GM18519 (cell line): ENCODE measurements around the gene F13A1.
A peak's percentile ranks its signal among the peaks of the same experiment; 100 is the strongest.

Experiments used
- ATAC-seq: cut with Tn5 transposase; IDR thresholded peaks from one replicate; pipeline ENCODE4 v1.9.1; 2021; ENCODE audit warnings: mild to moderate bottlenecking, moderate library complexity; ENCODE audit not compliant: unreplicated experiment, low FRiP score

The F13A1 gene

DNA sequence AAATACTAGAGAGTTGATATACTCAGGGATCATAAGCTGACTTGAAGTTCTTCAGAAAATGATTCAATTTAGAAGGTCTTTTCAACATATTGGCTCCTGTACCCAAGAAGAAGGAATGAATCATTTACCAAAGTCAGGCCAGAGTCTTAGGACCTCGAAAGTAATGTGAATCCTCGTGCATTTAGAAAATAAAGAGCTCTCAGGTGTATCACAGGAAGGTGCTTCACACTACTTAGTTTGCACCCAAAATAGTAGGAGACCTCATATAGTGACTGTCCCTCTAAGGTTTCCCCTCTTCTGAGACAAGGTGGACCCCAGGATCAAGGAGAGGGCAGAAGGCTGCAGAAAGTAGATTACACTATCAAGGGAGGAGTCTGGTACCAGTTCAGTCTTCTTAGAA is 71.8 kb downstream of the F13A1 start:
- no peak for ATAC-seq

DNA sequence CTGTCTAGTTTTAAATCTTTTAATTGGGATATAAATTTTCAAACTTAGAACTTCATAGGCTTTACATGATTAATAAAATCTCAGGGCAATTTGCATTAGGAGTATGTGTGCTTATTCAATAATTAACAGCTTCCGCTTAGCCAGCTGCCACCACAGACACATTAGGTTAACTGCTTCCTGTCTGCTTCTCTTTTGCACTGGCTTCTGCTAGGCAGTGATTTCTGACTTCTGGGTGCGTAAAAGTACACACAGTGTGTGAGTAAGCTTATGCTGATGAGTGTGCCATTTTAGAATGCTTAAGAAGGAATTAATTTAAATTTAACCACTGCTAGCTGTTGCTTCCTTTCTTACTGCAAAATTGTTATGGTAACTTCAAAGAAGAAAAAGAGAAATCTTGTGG is 73.9 kb downstream of the F13A1 start:
- ATAC-seq: peak; percentile 71

DNA sequence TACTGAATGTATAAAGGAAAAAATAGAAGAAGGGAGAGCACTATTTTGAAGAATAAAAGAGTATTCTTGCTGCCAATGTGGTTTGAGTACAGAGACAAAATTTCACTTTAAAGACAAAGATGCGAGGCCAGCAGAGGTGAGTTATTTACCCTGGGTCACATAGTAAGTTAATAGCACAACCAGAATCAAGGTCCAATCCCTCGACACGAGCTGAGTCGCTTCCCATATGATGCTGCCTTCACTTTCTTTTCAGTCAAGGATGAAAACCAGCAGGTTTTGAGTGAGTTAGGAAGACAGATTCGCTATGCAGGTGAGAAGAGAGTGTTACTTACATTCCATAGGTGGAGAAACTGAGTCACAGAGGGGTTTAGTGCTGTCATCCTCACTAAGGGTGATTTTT is 75.8 kb downstream of the F13A1 start:
- ATAC-seq: no peak

DNA sequence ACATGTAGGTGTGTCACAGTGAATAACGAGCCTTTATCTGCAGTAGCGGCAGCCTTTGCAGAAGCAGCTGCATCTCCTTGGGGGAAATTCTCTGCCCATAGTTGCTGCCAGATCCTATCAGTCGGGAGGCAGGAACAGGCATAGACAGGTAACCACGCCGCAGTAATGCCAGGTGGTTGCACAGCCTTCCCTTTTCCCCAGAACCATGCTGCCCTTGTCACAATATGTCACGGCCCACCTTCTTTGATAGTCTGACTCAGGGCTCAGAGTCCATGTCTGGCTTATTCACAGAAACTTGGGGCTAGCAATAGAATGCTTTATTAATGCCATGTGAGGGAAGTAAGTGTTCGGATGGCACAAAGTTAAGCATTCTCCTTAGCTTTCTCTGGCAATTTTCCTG is 76.6 kb downstream of the F13A1 start:
- ATAC-seq: no peak

DNA sequence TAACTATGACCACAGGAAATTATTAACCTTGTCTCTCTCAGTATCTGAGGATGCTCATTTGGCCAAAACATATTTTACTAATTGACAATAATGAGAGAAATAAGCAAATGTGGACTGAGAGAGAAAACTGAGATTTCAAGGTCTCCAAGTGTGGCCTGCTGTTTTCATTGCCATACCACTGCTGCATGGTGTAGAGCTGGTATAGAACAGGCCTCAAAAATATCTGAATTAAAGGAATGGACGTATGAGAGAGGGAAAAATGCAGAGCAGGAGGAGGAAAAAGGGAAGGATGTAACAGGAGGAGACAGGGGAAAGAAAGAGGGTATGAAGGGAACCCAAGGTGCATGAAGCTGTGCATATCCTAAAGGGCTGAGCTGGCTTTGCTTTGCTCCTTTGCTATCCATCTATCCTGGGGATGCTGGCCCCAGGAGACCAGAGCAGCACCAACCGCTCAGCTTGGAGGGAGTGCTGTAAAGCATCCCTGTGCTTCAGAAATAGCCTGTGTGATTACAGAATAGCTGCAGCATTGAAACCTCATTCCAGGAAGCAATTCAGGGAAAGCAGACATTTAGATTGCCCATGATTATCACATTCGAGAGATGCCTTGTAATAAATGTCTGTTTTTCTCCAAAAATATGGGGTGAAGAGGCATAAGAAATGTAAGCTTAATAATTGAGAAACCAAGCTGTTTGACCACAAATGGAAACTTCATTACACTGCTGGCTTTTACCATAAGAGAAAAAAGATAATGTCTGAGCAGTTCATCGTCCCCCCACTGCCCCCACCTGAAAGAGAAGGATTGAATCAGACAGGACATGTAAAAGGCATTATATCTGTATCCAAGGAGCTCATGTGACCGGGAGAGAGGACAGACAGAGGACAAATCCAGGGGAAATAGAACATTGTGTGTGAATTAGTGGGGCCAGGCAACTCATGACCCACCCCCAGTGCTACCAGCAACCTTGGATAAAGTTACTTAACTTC is 80.6 kb downstream of the F13A1 start:
- ATAC-seq: no peak

DNA sequence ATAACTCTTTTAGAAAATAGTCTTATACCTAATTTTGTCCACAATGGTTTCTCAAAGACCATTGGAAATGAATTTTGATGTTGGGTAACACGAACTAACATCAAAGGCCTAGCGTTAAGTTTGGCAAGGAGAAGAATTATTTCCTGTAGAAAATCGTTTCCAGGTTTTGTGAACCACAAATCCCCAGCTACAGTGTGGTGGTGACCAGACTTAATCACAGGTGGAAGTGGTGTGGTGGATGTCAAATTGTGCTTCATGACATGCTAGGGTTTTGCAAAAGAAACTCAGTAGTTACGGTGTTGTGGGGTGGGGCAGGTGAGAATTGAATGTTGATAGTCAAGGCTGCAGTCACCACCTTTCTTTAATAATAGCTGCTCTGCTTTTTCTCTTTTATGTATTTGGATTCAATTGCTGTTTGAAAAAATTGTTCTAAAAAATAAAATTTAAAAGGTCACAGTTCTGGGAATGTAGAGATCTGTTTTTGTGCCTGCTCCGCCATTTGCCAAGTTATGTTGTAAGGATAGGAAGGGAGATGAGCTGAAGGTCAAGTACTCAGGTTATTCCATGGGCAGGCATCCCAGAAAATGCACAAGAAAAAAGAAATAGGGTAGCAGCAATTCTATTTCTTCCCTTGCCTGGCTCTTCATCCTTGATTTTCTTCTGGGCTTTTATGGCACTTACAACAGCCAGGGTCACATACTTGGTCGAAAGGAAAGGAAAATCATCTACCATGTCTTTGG is 83.6 kb downstream of the F13A1 start:
- ATAC-seq: no peak

DNA sequence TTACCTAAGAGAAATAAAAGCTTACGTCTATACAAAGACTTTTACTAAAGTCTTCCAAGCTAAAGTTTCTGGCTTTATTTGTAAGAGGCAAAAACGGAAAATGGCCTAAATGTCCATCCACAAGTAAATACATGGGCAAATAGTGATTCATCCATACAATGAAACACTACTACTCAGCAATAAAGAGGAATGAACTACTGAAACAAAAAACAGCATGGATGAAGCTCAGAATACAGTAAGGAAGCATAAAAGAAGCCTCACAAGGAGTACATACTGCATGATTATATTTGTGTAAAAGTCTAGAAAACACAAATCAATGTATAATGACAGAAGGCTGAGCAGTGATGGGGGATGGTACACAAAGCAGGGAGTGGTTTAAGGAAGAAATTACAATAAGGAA is 84.7 kb downstream of the F13A1 start:
- no peak for ATAC-seq

DNA sequence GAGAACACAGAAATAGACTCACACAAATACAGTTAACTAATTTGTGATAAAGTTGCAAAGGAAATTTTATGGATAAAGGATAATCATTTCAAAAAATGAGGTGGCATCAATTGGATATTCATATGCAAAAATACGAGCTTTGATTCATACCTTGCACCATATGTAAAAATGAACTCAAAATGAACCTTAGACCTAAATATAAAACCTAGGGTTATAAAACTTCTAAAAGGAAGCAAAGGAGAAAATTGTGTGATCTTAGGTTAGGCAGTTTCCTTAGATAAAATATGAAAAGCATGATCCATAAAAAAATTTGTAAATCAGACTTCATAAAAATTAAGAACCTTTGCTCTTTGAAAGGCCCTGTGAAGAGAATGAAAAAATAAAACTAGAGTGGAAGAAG is 85.5 kb downstream of the F13A1 start:
- ATAC-seq: no peak

DNA sequence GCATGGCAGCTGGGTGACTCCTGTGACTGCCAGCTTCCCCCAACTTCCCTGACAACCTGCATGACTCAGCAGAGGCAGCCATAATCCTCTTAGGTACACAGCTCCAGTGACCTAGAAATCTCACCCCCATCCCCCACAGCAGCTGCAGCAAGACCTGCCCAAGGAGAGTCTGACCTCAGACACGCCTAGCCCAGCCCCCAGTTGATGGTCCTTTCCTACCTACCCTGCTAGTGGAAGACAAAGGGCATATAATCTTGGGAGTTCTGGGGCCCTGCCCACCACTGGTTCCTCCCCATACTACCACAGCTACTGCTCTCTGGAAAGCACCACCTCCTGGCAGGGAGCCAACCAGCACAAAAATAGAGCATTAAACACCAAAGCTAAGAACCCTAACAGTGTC is 90.2 kb downstream of the F13A1 start:
- no peak for ATAC-seq

DNA sequence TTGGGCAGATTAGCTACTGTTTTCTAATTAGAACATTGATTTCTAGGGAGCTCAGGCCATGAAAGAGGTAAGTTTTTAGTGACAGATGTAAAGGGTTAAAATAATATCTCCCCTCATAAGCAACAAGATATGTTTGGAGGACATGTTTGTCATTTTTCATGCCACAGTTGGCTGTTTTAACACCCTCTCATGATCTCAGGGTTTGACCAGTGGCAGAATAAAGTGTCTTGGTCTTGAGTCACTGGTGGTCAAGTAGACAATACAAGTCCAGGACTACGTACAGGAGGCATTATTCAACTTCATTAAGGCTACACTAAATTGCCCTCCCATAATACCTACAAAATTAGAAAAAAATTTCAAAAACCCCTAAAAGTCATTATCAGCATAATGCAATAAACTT is 92.6 kb downstream of the F13A1 start:
- no peak for ATAC-seq

DNA sequence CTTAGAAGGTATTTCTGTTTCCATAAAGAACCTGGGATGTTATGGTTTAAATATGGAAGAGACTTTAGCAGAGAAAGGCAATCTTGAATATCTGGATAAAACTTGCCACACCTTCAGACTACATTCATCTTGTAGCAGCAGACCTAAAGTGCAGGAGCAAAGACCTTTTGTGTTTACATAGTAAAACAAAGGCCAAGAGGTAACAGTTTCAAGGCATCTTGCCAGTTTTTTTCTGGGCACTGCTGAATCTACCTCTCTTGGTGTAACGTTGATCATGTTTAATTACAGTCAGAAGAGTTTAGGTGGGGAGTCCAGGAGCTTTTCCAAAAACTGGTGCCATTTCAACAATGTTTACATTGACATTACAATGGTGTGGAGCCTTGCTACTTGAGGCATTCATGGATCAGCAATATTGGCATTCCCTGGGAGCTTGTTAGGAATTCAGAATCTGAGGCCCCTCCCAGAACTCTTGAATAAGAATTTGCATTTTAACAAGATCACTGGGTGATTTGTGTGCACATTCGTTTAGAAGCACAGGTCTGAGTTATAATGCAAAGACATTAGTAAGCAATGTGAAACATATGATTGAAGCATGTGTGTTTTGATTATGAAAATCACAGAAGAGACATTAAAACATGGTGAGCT is 94.5 kb downstream of the F13A1 start:
- no peak for ATAC-seq

DNA sequence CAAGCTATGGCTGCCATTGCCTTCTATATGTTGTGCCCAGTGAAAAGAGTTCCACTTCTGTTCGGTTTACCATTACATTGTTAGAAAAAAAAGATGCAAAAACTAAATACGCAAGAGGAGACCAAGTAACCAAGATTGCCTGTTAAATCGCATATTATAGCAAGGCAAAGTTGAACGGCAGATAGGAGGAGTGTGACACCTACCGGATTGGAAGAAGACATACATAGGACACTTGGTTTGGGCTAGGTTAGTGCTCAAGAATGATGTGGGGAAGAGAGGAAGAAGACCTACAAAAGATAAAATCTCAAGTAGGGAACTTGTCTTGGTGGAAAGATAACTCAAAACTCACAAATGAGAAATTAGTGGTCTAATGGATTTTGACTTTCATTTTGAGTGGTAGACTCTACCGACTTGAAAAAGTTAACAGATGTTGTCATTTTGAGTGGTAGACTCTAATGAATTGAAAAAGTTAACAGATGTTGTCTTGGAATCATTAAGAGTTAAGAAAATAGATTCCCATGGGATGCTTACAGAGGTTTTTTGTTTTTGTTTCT is 95.5 kb downstream of the F13A1 start:
- ATAC-seq: no peak

DNA sequence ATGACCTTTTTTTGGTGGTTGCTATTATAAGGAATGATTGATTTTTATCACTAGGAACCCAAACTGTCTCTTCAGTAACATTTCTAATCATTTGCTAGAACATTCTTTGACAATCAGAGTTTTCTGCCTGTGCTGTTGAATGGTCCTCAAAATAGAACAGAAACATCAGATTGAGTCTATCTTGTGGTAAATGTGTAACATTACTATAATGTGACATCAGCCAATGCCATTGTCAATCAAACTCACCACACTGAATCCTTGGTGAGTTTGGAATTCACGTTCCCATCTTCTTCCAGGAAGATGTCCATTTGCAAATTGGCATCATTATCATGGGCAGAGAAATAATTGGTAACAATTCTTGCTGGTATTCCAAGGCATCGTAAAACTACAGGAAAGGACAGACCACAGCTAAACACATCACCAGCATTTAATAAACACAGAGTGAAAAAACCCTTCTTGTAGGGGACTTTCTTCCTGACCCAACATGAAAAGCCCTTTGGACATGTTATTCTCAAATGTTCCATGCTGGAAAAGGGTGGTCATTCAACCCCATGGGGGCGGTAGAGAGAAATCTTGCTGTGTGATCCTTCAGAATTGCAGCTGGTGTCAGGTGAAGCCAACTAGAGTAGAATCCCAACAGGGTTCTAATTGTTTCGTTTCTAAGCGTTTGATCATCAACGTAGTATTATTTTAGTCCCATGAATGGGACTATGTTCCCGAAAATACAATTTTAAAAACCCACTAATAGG is 98.5 kb downstream of the F13A1 start:
- ATAC-seq: no peak

DNA sequence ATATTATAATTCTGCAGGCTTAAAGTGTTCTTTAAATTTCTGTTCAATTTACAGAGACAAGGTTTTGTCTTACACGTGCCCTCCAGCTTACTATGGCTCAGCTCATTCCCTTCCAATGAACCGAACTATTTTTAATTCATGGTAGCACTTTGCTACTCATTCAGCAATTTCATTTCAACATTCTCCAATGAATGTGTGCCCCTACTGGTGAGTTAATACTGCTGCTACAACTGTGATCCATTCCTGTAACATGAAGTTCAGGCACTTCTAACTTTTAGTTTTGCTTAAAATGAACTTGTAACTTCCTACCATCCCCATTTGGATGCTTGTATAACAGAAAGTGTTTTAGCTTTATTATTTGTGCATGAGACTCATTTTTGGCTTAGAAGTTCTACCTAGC is 99.7 kb downstream of the F13A1 start:
- ATAC-seq: no peak

DNA sequence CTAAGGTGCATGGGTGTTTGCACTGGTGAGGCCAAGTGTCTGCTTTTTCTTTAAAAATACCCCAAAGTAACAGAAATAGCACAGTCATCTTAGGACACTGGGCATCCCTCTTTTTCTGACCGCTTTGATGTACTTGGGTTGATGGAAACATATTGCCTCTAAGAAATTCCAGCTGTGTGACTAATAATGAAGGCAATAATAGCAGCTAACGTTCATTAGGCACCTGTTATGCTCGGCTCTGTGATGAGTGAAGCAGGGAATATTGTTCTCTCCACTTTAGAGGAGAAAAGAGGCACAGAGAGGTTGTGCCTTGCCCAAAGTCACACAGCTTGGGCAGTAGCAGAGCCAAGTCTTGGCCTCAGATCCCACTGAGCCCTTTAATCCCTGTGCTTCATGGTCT is 100.7 kb downstream of the F13A1 start:
- ATAC-seq: no peak

DNA sequence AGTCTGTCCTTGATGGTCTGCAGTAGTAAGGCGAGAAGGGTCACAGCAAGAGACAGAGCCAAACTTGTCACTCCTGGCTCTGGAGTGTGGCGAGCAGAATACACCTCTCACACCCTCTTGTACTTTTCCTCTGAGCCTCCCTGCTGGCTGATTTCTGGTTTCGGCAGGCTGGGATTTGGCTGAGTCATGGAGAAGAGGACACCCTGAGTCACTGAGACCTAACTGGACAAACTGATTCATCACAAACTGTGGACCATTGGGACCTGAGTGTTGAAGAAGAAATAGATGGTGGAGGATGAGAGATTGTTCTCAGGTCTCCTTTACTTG is 101.7 kb downstream of the F13A1 start:
- ATAC-seq: no peak

DNA sequence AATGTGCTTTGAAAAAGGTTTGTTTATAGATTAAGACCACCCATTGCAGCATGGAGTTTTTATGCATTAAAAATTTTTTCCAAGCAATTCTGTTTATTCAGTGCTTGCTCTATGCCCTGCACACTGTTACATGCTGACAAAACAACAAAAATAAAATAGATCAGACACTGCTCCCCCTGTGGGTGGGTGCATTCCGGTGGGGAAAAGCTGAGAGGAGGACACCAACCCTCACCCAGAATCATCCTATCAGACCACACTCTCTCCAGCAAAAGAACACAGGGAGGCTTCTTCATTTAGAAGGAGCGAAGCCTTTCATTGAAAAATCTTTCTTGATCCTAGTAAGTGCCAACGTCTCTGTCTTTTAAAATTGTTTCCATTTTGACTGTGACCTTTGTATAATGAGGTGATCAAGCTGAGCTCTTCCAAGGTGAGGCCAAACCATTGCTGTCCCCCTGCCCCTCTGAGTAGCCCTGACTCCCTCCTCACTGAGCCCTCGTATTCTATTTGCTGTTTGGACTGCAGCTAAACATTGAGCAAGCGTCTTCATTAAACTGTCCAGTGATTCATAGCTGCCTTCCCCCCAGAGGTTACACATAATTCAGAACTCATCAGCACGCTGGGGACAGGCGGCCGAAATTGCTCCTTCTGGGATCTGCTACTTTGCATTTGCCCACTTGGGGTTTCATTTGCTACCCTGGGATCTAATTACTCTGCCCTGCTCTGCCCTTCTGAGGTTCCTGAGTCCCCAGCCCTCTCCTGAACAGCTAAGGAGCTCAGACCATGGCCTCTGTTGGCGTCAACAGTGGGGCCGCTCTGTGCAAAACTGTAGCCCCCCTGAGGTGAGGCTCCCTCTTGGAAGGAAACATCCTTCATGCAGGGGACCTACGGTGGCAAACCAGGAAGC is 102.4 kb downstream of the F13A1 start:
- ATAC-seq: no peak

DNA sequence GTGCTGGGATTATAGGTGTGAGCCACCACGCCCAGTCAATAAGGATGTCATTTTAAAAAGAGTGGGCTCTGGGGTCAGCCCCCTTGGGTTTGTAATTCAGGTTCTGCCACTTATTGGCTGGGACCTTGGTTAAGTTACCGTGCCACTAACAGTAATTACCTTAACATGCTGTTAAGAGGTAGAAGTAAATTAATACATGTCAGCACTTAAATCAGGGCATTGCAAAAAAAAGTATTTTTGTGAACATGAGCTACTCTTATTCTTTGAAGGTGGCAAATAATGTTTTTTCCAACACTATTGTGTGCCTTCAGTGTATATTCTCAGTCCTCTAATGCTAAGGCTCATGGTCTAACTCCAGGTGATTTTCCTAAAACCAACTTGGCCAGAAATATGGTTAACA is 109.5 kb downstream of the F13A1 start:
- ATAC-seq: no peak

DNA sequence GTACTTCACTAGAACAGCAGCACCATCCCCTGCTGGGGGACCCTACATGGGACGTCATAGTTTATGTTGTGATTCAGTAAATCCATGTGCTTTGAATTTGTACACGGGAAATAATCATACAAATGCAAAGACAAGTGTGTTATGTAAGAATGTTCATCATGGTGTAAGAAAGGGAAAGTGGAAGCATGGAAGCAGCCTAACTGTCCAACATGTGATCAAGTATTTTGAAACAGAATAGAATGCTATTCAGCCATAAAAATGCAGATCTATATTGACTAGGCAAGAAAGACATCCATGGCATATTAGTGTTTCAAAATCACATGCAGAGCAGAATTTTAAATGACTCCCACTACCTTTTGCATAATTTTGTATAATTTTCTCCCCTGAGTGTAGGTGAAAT is 117.6 kb downstream of the F13A1 start:
- ATAC-seq: no peak
